ENCODE results near the gene GORAB. TPM values are rescaled to one million over a fixed set of nuclear protein-coding genes. Genes with fewer than 3 reads are reported as not detected.

GORAB gene
- polyA plus RNA-seq, 1 of the 3 experiments (the other 2 are of a cell fraction): 10.5 TPM

DNA sequence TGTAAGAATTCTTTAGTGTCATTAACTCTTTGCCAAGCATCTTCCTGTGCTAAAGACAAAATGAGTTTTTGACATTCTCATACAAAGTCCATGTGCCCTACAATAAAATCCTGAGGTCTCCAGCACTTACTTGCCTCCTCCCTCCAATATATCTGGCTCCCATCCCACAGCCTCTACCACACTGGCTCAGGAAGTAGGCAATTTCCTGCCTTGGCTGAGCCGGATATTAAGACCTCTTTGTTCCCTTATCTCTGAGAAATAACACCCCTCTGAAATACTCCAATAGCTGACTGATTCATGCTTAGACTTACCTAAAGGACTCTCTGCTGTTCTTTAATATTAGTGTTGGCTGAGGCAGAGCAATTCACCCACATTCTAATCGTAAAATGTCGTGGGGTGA lies 37.6 kb upstream of the GORAB start:
- Histone ChIP-seq H3F3A (replicated peaks; ENCODE audit: insufficient read depth) (peaks cover 9% of the 10 kb centered on the region), H3K4me3 (ENCODE audit: low read depth in 2 of 2, low read length in 1 of 2) (no peak overlapping the region), H3K27ac (ENCODE audit: low read depth in 2 of 2, low read length in 1 of 2) (peak overlapping the region; percentile 66 to 78; a peak in 3 of 4 replicates), H4K20me1 (ENCODE audit: insufficient read depth) (no peaks in the 10 kb centered on the region), H3K4me2 (peak overlapping the region; percentile 45), H3K27me3 (ENCODE audit: insufficient read depth) (no peaks in the 10 kb centered on the region), H3K9ac (no peak overlapping the region; the same call in 1 of the 2 replicates), H3K4me1 (ENCODE audit: control insufficient read depth in 1 of 2, insufficient read depth in 2 of 2, low read depth in 1 of 2, low read length in 1 of 2) (peaks cover 0 to 11% of the 10 kb centered on the region in 2 experiments; a peak in 2 of 4 replicates), H3K79me2 (ENCODE audit: insufficient read depth) (no peaks in the 10 kb centered on the region), H2AFZ (ENCODE audit: low read depth) (peak overlapping the region; percentile 63), H3K36me3 (replicated peaks in 1 of 2; ENCODE audit: control insufficient read depth in 1 of 2, insufficient read depth in 2 of 2, low read length in 1 of 2) (no peaks in the 10 kb centered on the region), H3K9me3 (no peaks in the 10 kb centered on the region), H3K9me2 (no peaks in the 10 kb centered on the region)
- CTCF ChIA-PET: no interaction called here
- TF ChIP-seq TCF12 (IDR thresholded peaks at IDR 0.05) (peak; percentile 16), NFIC (IDR thresholded peaks at IDR 0.05; ENCODE audit: borderline replicate concordance) (peak; percentile 55; the same call in 1 of the 2 replicates), GABPA (IDR thresholded peaks at IDR 0.05; ENCODE audit: low read depth) (peak; percentile 42; the same call in 1 of the 2 replicates)
- TF ChIP-seq, protein P1, sequence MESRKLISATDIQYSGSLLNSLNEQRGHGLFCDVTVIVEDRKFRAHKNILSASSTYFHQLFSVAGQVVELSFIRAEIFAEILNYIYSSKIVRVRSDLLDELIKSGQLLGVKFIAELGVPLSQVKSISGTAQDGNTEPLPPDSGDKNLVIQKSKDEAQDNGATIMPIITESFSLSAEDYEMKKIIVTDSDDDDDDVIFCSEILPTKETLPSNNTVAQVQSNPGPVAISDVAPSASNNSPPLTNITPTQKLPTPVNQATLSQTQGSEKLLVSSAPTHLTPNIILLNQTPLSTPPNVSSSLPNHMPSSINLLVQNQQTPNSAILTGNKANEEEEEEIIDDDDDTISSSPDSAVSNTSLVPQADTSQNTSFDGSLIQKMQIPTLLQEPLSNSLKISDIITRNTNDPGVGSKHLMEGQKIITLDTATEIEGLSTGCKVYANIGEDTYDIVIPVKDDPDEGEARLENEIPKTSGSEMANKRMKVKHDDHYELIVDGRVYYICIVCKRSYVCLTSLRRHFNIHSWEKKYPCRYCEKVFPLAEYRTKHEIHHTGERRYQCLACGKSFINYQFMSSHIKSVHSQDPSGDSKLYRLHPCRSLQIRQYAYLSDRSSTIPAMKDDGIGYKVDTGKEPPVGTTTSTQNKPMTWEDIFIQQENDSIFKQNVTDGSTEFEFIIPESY (IDR thresholded peaks at IDR 0.05; ENCODE audit: borderline replicate concordance, low read depth): no peak
- POLR2A ChIA-PET: no interaction called here
- DNase-seq: no peak
- 19% methylated on average over 3 of the region's 3 CpGs for WGBS (ENCODE audit: low lambda C conversion rate)

DNA sequence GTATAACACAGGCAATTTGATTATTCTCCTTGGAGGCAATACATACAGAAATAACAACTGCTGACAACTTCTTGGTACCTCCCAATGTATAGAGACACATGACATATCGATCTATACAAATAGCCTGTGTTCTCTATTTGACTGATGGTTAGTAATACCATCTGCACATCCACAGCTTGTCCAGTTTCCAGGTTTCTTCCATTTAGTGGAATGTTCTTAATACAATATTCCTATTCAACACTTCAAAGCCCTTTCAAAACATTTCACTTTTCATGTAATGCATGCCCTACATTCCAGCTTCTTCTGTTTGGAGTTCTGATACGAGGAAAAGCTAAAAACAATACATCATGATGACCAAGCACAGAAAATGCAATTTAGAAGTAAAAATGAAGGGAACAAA lies 37.0 kb upstream of the GORAB start:
- TF ChIP-seq GATA2 (CRISPR knock-in tag; IDR thresholded peaks at IDR 0.05) (no peak), SMC3 (IDR thresholded peaks at IDR 0.05; ENCODE audit: low read depth, low read length) (no peak), TCF12 (IDR thresholded peaks at IDR 0.05) (no peak), TEAD4 (IDR thresholded peaks at IDR 0.05; ENCODE audit: borderline replicate concordance, insufficient read depth) (no peak), CHD2 (IDR thresholded peaks at IDR 0.05; ENCODE audit: low read length, partially characterized antibody) (no peak), NFIC (IDR thresholded peaks at IDR 0.05; ENCODE audit: borderline replicate concordance) (no peak)
- TF ChIP-seq, protein P2, sequence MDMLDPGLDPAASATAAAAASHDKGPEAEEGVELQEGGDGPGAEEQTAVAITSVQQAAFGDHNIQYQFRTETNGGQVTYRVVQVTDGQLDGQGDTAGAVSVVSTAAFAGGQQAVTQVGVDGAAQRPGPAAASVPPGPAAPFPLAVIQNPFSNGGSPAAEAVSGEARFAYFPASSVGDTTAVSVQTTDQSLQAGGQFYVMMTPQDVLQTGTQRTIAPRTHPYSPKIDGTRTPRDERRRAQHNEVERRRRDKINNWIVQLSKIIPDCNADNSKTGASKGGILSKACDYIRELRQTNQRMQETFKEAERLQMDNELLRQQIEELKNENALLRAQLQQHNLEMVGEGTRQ (IDR thresholded peaks at IDR 0.05; ENCODE audit: borderline replicate concordance, low read depth, low read length): no peak
- TF ChIP-seq, protein P3, sequence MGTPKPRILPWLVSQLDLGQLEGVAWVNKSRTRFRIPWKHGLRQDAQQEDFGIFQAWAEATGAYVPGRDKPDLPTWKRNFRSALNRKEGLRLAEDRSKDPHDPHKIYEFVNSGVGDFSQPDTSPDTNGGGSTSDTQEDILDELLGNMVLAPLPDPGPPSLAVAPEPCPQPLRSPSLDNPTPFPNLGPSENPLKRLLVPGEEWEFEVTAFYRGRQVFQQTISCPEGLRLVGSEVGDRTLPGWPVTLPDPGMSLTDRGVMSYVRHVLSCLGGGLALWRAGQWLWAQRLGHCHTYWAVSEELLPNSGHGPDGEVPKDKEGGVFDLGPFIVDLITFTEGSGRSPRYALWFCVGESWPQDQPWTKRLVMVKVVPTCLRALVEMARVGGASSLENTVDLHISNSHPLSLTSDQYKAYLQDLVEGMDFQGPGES (IDR thresholded peaks at IDR 0.05; ENCODE audit: low read depth, low read length): no peak
- TF ChIP-seq, protein P4, sequence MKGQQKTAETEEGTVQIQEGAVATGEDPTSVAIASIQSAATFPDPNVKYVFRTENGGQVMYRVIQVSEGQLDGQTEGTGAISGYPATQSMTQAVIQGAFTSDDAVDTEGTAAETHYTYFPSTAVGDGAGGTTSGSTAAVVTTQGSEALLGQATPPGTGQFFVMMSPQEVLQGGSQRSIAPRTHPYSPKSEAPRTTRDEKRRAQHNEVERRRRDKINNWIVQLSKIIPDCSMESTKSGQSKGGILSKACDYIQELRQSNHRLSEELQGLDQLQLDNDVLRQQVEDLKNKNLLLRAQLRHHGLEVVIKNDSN (IDR thresholded peaks at IDR 0.05; ENCODE audit: borderline replicate concordance, low read depth): no peak
- DNase-seq: no peak
- H3K9me2 ChIP-seq: no peaks in the 10 kb centered on the region
- H3F3A ChIP-seq (replicated peaks; ENCODE audit: insufficient read depth): peaks cover 9% of the 10 kb centered on the region
- peaks cover 0 to 11% of the 10 kb centered on the region in 2 experiments; a peak in 2 of 4 replicates for H3K4me1 ChIP-seq (ENCODE audit: control insufficient read depth in 1 of 2, insufficient read depth in 2 of 2, low read depth in 1 of 2, low read length in 1 of 2)
- no peaks in the 10 kb centered on the region for H4K20me1 ChIP-seq (ENCODE audit: insufficient read depth)
- CTCF ChIA-PET: no interaction called here
- H3K4me3 ChIP-seq (ENCODE audit: low read depth in 2 of 2, low read length in 1 of 2): no peak overlapping the region
- H3K27ac ChIP-seq (ENCODE audit: low read depth in 2 of 2, low read length in 1 of 2): peak overlapping the region; percentile 66 to 78; a peak in 3 of 4 replicates
- H3K9ac ChIP-seq: no peak overlapping the region
- no peaks in the 10 kb centered on the region for H3K36me3 ChIP-seq (replicated peaks in 1 of 2; ENCODE audit: control insufficient read depth in 1 of 2, insufficient read depth in 2 of 2, low read length in 1 of 2)
- H2AFZ ChIP-seq (ENCODE audit: low read depth): peak overlapping the region; percentile 63; the same call in 1 of the 2 replicates
- peak overlapping the region; percentile 45 for H3K4me2 ChIP-seq
- POLR2A ChIA-PET: no interaction called here
- no peaks in the 10 kb centered on the region for H3K9me3 ChIP-seq
- H3K27me3 ChIP-seq (ENCODE audit: insufficient read depth): no peaks in the 10 kb centered on the region
- 8% methylated on average over 2 of the region's 2 CpGs for WGBS (ENCODE audit: low lambda C conversion rate)
- H3K79me2 ChIP-seq (ENCODE audit: insufficient read depth): no peaks in the 10 kb centered on the region
